Measurements from ENCODE around the gene CLEC6A. TPM values are rescaled to one million over a fixed set of nuclear protein-coding genes. Genes with fewer than 3 reads are reported as not detected.
"Not testable (repeated sequence)": the region's sequence is repeated elsewhere in the genome, so short reads cannot be mapped to it uniquely, and the experiment has no call there.

The CLEC6A gene
- total RNA-seq, 1 donor from 2014 or later: not detected

DNA sequence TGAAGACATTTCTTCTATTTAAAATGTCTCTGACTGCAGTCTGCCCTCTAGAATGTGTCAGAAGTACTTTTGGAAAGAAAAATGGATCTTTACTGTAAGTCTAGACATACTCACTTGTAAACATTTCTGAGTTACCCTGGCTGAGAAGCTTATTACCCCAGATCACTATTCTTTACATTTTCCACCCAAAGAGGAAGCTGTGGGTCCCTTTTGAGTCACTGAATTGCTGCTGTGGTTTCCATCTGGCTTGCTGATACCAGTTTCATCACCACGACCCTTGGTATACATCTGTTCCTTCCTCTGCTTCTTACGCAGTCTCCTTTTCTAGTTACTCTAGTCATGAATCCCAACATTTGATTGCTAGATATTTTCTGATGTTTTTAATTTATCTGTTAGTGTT is 37.3 kb downstream of the CLEC6A start:
- DNase-seq (ENCODE audit: low read depth in 2 of 2): no peak

- DNase-seq (ENCODE audit: low read depth in 2 of 2): not testable (repeated sequence)
Observed at GRCh38 chr12:8495671-8496070, 39.9 kb downstream of the CLEC6A start.

DNA sequence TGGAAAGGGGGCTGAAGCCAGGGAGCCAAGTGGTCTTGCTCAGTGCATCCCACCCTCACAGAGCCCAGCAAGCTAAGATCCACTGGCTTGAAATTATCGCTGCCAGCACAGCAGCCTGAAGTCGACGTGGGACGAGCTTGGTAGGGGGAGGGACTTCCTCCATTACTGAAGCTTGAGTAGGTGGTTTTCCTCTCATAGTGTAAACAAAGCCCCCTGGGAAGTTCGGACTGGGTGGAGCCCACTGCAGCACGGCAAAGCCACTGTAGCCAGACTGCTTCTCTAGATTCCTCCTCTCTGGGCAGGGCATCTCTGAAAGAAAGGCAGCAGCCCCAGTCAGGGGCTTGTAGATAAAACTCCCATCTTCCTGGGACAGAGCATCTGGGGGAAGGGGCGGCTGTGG is 40.3 kb downstream of the CLEC6A start:
- DNase-seq (ENCODE audit: low read depth in 2 of 2): not testable (repeated sequence)

GRCh38 chr12:8499616-8500015 is 43.9 kb downstream of the CLEC6A start:
- DNase-seq (ENCODE audit: low read depth in 2 of 2): no peak

DNA sequence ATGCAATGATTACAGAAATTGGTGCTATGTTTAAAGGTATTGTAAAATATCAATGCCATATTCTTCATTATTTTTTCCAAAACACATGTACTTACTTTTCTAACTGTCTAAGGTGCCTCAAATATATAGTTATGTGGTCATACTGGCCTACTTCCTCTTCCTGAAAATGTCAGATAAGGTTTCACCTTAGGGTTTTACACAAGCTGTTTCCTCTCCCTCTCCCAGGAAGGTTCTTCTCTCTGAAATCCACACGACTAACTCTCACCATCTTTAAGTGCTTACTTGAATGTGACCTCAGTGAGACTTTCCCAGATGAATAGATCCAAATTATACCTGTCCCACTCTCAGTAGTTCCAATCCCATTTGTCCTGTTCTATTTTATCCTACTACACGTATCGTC is 46.0 kb downstream of the CLEC6A start:
- no peak for DNase-seq (ENCODE audit: low read depth in 2 of 2)

GRCh38 chr12:8504351-8504750 is 48.6 kb downstream of the CLEC6A start:
- DNase-seq (ENCODE audit: low read depth in 2 of 2): no peak

DNA sequence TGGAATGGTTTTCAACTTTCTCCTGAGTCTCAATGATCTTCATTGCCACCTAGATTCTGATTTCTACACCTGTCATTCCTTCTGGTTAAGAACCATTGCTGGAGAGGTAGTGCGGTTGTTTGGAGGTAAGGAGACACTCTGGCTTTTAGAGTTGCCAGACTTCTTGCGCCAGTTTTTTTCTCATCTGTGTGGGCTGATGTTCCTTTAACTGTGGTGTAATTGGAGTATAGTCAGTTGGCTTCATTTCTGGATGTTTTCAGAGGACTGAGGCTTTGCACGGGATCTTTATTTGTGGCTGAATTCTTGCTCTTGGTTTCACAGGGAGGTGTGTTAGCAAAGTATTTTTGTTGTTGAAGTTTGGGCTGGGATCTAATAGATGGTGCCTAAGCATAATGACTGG is 51.8 kb downstream of the CLEC6A start:
- DNase-seq (ENCODE audit: low read depth in 2 of 2): no peak

DNA sequence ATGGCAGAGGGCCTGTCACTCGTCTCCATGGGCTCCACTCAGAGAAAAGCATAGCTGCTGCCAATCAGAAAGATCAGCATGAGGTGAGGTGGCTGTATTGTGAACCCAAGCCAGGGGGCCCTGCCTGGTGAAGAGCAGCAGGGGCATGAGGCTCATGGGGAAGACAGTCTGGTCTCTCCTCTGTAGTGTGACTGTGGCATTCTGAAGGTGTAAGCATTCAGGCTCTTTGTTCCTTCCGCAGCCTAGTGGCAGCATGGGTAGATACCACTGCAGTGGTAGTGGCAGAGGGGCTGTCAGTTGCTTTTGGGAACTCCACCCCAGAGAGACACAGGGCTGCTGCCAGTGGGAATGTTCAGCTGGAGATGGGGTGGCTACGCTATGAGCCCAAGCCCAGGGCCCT is 52.5 kb downstream of the CLEC6A start:
- no peak for DNase-seq (ENCODE audit: low read depth in 2 of 2)

DNA sequence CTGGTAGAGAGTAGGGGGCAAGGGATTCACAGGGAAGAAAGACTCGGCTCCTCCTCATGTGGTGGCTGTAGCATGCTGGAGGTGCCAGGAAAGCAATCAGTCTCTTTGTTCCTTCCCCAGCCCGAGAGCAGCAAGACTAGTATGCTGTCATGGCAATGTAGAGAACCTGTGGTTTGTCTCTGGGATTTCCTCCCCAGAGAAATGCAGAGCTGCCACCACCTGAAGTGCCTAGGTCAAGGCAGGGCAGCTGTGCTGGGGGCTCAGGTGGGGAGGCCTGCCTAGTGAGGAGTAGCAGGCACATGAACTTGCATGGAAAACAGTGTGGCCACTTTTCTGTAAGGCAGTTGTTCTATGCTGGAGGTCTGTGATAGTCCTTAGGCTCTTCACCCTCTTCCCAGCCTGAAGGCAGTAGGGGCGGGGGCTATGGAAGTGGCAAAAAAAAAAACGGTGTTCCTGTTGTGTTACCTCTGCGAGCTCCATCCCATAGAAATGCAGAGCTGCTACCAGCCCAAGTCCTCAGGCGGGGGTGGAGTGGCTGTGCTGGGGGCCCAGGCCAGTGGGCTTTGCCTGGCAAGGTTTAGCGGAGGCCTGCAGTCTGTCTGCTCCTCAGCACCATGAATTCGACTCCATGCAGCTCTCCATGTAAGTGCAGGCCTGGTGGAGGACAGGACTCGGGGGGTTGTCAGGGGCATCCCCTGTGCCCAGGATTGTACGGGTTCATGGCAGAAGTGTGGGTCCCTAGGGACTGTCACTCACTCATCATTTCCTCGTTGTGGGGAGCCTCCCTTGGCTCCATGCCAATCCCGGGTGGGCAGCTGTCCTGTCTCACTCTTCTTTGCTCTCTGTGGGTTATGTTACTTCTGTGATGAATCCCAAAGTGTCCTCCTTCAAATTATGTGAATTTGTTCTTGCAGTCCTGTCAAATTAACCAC is 53.4 kb downstream of the CLEC6A start:
- DNase-seq (ENCODE audit: low read depth in 2 of 2): no peak

DNA sequence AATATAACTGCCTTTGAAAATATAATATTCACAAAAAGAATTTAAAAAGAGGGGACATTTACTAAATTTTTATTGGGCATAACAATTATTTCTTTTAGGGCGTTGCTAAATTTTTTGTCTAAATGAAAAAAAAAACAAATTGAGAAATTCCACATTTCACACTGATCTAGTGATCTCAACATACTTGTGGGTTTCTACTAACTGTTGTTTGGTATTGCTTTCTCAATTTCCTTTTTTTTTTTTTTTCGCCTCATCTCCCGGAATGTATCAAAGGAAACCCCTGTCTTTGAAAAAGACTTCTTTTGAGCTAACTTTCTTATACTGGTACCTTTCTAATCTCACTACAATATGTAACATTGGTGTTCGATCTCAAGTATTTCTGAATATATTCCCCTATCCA is 57.5 kb downstream of the CLEC6A start, which contains the start of gene CLEC4D:
TSS of gene CLEC4D (plus strand) at position 248 of the 400 bp plus-strand sequence. CDS start 230 bp downstream, outside the sequence.
- no peak for DNase-seq (ENCODE audit: low read depth in 2 of 2)

DNA sequence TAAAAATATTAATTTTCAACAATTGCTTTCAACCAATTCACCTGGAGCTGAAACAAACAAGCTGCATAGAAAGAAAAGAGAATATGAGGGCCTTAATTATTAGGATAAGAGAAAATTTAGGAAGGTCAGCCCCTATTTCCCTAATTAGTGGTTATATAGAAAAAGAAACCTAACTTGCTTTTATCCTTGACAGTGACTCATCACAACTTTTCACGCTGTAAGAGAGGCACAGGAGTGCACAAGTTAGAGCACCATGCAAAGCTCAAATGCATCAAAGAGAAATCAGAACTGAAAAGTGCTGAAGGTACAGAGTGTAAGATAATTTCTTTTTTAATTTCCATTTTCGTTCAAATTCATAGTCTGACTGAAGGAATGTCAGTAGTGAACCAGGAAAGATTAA is 62.2 kb downstream of the CLEC6A start:
- DNase-seq (ENCODE audit: low read depth in 2 of 2): no peak

DNA sequence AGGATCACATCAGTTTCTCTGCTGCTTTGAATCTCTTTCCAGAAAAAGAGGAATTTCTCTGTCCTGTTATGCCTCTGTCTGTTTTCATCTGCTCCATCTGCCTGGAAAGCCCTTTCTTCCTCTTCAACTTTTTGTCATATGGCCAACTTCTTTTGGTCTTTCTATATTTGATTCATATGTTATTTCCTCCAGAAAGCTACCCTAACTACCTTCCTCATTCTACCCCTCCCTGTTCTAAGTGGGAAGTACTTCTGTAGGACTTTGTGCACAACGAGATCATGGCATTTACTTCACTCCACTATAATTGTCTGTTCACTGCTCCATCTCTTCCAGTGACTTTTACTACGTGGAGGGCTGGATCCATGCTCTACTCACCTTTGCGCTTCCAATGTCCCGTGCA is 63.4 kb downstream of the CLEC6A start:
- no peak for DNase-seq (ENCODE audit: low read depth in 2 of 2)

DNA sequence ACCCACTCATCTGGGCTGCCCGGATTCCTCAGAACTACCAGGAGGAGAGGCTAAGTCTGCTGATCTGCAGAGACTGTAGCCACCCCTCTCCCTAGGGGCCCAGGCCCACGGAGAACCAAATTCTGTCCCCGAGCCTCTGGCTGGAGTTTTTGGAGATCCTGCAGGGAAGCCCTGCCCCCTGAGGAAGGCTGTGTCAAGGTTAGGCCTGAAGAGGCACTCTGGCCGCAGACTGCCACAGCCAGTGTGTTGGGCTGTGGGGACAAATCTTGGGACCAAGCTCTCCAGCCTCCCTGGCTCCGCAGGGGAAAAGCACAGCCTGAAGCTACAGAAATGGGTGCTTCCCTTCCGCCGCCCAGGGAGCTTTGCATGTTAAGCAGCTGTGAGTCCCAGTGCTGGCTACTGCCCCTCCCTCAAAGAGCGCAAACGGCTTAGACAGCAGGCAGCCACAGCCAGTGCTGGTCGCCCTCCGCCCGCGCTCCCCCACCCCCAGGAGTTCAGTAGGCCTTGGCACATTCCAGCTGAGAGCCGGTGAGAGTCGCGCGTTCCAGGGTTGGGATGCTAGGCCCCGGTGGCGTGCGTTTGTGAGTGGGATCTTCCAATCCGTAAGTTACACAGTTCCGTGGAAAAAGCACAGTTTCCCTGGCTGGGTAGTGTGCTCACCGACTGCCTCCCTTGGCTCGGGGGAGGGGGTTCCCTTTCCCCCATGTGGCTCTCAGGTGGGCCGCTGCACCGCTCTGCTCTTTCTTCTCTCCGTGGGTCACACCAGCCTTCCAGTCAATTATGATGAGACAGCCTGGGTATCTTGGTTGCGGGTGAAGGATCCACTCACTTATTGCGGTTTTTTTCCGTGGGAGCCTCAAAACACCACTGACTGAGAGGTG is 71.7 kb downstream of the CLEC6A start:
- DNase-seq (ENCODE audit: low read depth in 2 of 2): no peak

Other genes with a start within 250 kb of the CLEC6A start
- not detected in 2 replicates for gene FAM90A1, start 228.3 kb upstream of the CLEC6A start, total RNA-seq
- not detected in 2 replicates for gene CLEC4D, start 57.5 kb downstream of the CLEC6A start, total RNA-seq
- gene CLEC4E, start 84.9 kb downstream of the CLEC6A start, total RNA-seq: not detected in 2 replicates
- gene AICDA, start 156.9 kb downstream of the CLEC6A start, total RNA-seq: not detected in 2 replicates
- gene MFAP5, start 206.9 kb downstream of the CLEC6A start, total RNA-seq: 0.13 TPM in 1 of 2 replicates, not detected in the other
- 31.8 and 56.9 TPM in 2 replicates for gene RIMKLB, start 242.0 kb downstream of the CLEC6A start, total RNA-seq